Panc1 (cell line): ENCODE results near the gene CHP1. TPM values are rescaled to one million over a fixed set of nuclear protein-coding genes. Genes with fewer than 3 reads are reported as not detected.

ENCODE experiments used
- ATAC-seq: fragments of 200-7000 bp; cut with Tn5 transposase; 2 replicates; pipeline ENCODE4 v1.9.1; 2020; ENCODE audit warnings: mild to moderate bottlenecking, moderate library complexity
- BruUV-seq: library from RNA; stranded (reverse); fragments of 400-500 nt; replicated peaks from 2 replicates; lab custom pipeline; 2021; lab: Mats Ljungman, UMichigan
- CTCF ChIA-PET: fragments of 300-600 bp; sonication (Branson Sonifier 250); formaldehyde crosslinking; loops from one replicate; lab custom pipeline; 2022; ENCODE audit warnings: antibody characterized with exemption; lab: Charles Lee
- POLR2A ChIA-PET: fragments of 300-600 bp; sonication (Branson Sonifier 250); formaldehyde crosslinking; loops from one replicate; lab custom pipeline; 2022; ENCODE audit warnings: antibody characterized with exemption; lab: Charles Lee
- DNase-seq: peaks from one replicate; pipeline ENCODE4 v3.0.0-alpha.2; 2010; ENCODE audit warnings: low read depth, low spot score
- H3K27ac ChIP-seq: 2 replicates; pipeline ENCODE4 v1.5.1; 2011; ENCODE audit warnings: mild to moderate bottlenecking, low read length, inconsistent platforms
- H3K27me3 ChIP-seq: fragments of 200-500 bp; sonication (Bioruptor generic); 2 replicates; pipeline ENCODE4 v1.6.0; 2014; ENCODE audit warnings: low read length, inconsistent platforms; ENCODE audit not compliant: control insufficient read depth, insufficient read depth
- H3K36me3 ChIP-seq: fragments of 200-500 bp; sonication (Bioruptor generic); 2 replicates; pipeline ENCODE4 v1.5.1; 2014; ENCODE audit warnings: inconsistent platforms, mild to moderate bottlenecking, low read length, moderate library complexity; ENCODE audit not compliant: control insufficient read depth, insufficient read depth
- H3K4me1 ChIP-seq: 2 replicates; pipeline ENCODE4 v1.5.1; 2011; ENCODE audit warnings: inconsistent platforms, mild to moderate bottlenecking, low read length, moderate library complexity; ENCODE audit not compliant: control insufficient read depth, insufficient read depth
- H3K4me3 ChIP-seq, 2 experiments: 2 replicates each; pipeline ENCODE4 v1.5.1; 2011 to 2012; ENCODE audit warnings: low read depth in 2 of 2, low read length in 2 of 2, mild to moderate bottlenecking in 2 of 2, inconsistent platforms in 1 of 2, moderate library complexity in 1 of 2
- H3K9me3 ChIP-seq: fragments of 200-500 bp; sonication (Bioruptor generic); 2 replicates; pipeline ENCODE4 v1.5.1; 2014; ENCODE audit warnings: low read depth, mild to moderate bottlenecking, inconsistent platforms, low read length, moderate library complexity; ENCODE audit not compliant: control insufficient read depth, insufficient read depth
- POLR2AphosphoS5 ChIP-seq: IDR thresholded peaks from 2 replicates; pipeline ENCODE4 v1.6.1; 2012; ENCODE audit warnings: mild to moderate bottlenecking, low read depth, low read length, moderate library complexity
- SIN3A ChIP-seq: IDR thresholded peaks from 2 replicates; pipeline ENCODE4 v1.6.1; 2012; ENCODE audit warnings: low read depth, mild to moderate bottlenecking, low read length, moderate library complexity, borderline replicate concordance; ENCODE audit not compliant: insufficient read depth
- TCF7L2 ChIP-seq: IDR thresholded peaks from 2 replicates; pipeline ENCODE4 v1.6.1; 2011; ENCODE audit warnings: mild to moderate bottlenecking, low read depth, low read length, inconsistent platforms
- in situ Hi-C: cut with HindIII; loops from 2 replicates; pipeline ENCODE4 v1.10.0; 2016; ENCODE audit warnings: low sequenced_read_pairs, low pct_unique_long_range_greater_than_20kb
- intact Hi-C: fragments of 100-400 bp; cut with micrococcal nuclease; formaldehyde crosslinking; loops from one replicate; pipeline ENCODE4 v1.10.0; 2022; ENCODE audit not compliant: unreplicated experiment
- total RNA-seq: library from RNA; stranded (reverse); gene quantifications from one replicate; pipeline ENCODE4 v1.2.1, GENCODE V29; 2021; ENCODE audit not compliant: unreplicated experiment
- TF ChIP-seq, protein P1 (sequence below), 2 experiments: IDR thresholded peaks; 2 replicates each; pipeline ENCODE4 v1.6.1; 2011 to 2012; ENCODE audit warnings: low read depth in 2 of 2, control low read depth in 1 of 2, low read length in 1 of 2, mild to moderate bottlenecking in 1 of 2, moderate library complexity in 1 of 2; ENCODE audit not compliant: insufficient read depth in 1 of 2
- TF ChIP-seq, protein P2 (sequence below): fragments of 450-650 bp; IDR thresholded peaks from 2 replicates; pipeline ENCODE4 v1.5.1; 2017; ENCODE audit warnings: mild to moderate bottlenecking

Gene CHP1
- total RNA-seq, 1 experiment from 2014 or later = 123 TPM

GRCh38 chr15:41205315-41205714 lies 25.8 kb upstream of the CHP1 start:
- intact Hi-C loops = no loop called here
- TF ChIP-seq, protein P1, sequence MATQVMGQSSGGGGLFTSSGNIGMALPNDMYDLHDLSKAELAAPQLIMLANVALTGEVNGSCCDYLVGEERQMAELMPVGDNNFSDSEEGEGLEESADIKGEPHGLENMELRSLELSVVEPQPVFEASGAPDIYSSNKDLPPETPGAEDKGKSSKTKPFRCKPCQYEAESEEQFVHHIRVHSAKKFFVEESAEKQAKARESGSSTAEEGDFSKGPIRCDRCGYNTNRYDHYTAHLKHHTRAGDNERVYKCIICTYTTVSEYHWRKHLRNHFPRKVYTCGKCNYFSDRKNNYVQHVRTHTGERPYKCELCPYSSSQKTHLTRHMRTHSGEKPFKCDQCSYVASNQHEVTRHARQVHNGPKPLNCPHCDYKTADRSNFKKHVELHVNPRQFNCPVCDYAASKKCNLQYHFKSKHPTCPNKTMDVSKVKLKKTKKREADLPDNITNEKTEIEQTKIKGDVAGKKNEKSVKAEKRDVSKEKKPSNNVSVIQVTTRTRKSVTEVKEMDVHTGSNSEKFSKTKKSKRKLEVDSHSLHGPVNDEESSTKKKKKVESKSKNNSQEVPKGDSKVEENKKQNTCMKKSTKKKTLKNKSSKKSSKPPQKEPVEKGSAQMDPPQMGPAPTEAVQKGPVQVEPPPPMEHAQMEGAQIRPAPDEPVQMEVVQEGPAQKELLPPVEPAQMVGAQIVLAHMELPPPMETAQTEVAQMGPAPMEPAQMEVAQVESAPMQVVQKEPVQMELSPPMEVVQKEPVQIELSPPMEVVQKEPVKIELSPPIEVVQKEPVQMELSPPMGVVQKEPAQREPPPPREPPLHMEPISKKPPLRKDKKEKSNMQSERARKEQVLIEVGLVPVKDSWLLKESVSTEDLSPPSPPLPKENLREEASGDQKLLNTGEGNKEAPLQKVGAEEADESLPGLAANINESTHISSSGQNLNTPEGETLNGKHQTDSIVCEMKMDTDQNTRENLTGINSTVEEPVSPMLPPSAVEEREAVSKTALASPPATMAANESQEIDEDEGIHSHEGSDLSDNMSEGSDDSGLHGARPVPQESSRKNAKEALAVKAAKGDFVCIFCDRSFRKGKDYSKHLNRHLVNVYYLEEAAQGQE (IDR thresholded peaks at IDR 0.05; ENCODE audit: insufficient read depth in 1 of 2, low read depth in 2 of 2, low read length in 1 of 2) = no peak
- TF ChIP-seq, protein P2, sequence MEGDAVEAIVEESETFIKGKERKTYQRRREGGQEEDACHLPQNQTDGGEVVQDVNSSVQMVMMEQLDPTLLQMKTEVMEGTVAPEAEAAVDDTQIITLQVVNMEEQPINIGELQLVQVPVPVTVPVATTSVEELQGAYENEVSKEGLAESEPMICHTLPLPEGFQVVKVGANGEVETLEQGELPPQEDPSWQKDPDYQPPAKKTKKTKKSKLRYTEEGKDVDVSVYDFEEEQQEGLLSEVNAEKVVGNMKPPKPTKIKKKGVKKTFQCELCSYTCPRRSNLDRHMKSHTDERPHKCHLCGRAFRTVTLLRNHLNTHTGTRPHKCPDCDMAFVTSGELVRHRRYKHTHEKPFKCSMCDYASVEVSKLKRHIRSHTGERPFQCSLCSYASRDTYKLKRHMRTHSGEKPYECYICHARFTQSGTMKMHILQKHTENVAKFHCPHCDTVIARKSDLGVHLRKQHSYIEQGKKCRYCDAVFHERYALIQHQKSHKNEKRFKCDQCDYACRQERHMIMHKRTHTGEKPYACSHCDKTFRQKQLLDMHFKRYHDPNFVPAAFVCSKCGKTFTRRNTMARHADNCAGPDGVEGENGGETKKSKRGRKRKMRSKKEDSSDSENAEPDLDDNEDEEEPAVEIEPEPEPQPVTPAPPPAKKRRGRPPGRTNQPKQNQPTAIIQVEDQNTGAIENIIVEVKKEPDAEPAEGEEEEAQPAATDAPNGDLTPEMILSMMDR = no peak
- TF ChIP-seq SIN3A = no peak
- no peak for TF ChIP-seq TCF7L2
- no peak for TF ChIP-seq POLR2AphosphoS5
- Histone ChIP-seq H3K27me3 (no peaks in the 10 kb centered on the region), H3K4me3 (no peak overlapping the region), H3K36me3 (no peaks in the 10 kb centered on the region), H3K4me1 (no peaks in the 10 kb centered on the region), H3K9me3 (no peaks in the 10 kb centered on the region), H3K27ac (no peak overlapping the region)
- DNase-seq (no peak), ATAC-seq (no peak)
- ChIA-PET CTCF (no interaction called here), POLR2A (no interaction called here)
- in situ Hi-C loops = no loop called here
- no TSS peak for BruUV-seq

GRCh38 chr15:41207687-41208448 lies 23.2 kb upstream of the CHP1 start:
- TF ChIP-seq, protein P1 (IDR thresholded peaks at IDR 0.05; ENCODE audit: insufficient read depth in 1 of 2, low read depth in 2 of 2, low read length in 1 of 2) = no peak
- no peak for TF ChIP-seq SIN3A
- TF ChIP-seq POLR2AphosphoS5 = no peak
- no peak for TF ChIP-seq TCF7L2
- TF ChIP-seq, protein P2 = no peak
- H3K27ac ChIP-seq = no peak overlapping the region
- ATAC-seq = no peak
- no TSS peak for BruUV-seq
- ChIA-PET POLR2A (interaction anchor here (0.6 kb wide), 2 partner anchors 73 to 280 kb away, joined by 4 read pairs; no protein-coding TSS in a partner anchor), CTCF (no interaction called here)
- in situ Hi-C loops = no loop called here
- intact Hi-C loops = no loop called here
- H3K36me3 ChIP-seq = no peaks in the 10 kb centered on the region
- DNase-seq = no peak
- no peaks in the 10 kb centered on the region for H3K27me3 ChIP-seq
- H3K4me3 ChIP-seq = no peak overlapping the region
- no peaks in the 10 kb centered on the region for H3K9me3 ChIP-seq
- no peaks in the 10 kb centered on the region for H3K4me1 ChIP-seq
